Neural progenitor cell (in vitro differentiated cells): ENCODE data around the gene VPS4B. TPM values are rescaled to one million over a fixed set of nuclear protein-coding genes. Genes with fewer than 3 reads are reported as not detected.
A peak's percentile ranks its signal among the peaks of the same experiment; 100 is the strongest.

ENCODE experiments used
- DNase-seq: peaks from one replicate; pipeline ENCODE4 v3.0.0-alpha.2; 2016; ENCODE audit warnings: low spot score
- H2AFZ ChIP-seq: fragments of 200-600 bp; sonication (generic); replicated peaks from 2 replicates; pipeline ENCODE4 v1.6.1; 2016; ENCODE audit warnings: antibody characterized with exemption
- H3F3A ChIP-seq: fragments of 200-600 bp; sonication (generic); 2 replicates; pipeline ENCODE4 v1.6.1; 2016; ENCODE audit warnings: antibody characterized with exemption, low read depth
- H3K27ac ChIP-seq: fragments of 200-600 bp; sonication (generic); 2 replicates; pipeline ENCODE4 v1.5.1; 2016; ENCODE audit warnings: mild to moderate bottlenecking
- H3K27me3 ChIP-seq: fragments of 200-600 bp; sonication (generic); 2 replicates; pipeline ENCODE4 v1.6.1; 2016; ENCODE audit warnings: mild to moderate bottlenecking, moderate library complexity
- H3K36me3 ChIP-seq: fragments of 200-600 bp; sonication (generic); 2 replicates; pipeline ENCODE4 v1.5.1; 2016
- H3K4me1 ChIP-seq: fragments of 200-600 bp; sonication (generic); 2 replicates; pipeline ENCODE4 v1.6.1; 2016; ENCODE audit warnings: mixed run types
- H3K4me2 ChIP-seq: fragments of 200-600 bp; sonication (generic); 2 replicates; pipeline ENCODE4 v1.6.1; 2016
- H3K4me3 ChIP-seq: fragments of 200-600 bp; sonication (generic); 2 replicates; pipeline ENCODE4 v1.5.1; 2016
- H3K79me2 ChIP-seq: fragments of 200-600 bp; sonication (generic); 2 replicates; pipeline ENCODE4 v1.6.1; 2016; ENCODE audit warnings: low read depth
- H3K9ac ChIP-seq: fragments of 200-600 bp; sonication (generic); 2 replicates; pipeline ENCODE4 v1.6.1; 2016
- H3K9me3 ChIP-seq: fragments of 200-600 bp; sonication (generic); 2 replicates; pipeline ENCODE4 v1.5.1; 2016; ENCODE audit warnings: low read depth
- H4K20me1 ChIP-seq: fragments of 200-600 bp; sonication (generic); 2 replicates; pipeline ENCODE4 v1.6.1; 2016; ENCODE audit warnings: low read depth
- H3K27ac Mint-ChIP-seq: 3 replicates; pipeline ENCODE4 v1.8.0; 2021; ENCODE audit warnings: mixed read lengths
- H3K27me3 Mint-ChIP-seq: 2 replicates; pipeline ENCODE4 v1.8.0; 2022; ENCODE audit warnings: low read depth, mild to moderate bottlenecking, inconsistent platforms, moderate library complexity, mixed read lengths; ENCODE audit not compliant: insufficient read depth
- H3K36me3 Mint-ChIP-seq: 3 replicates; pipeline ENCODE4 v1.8.0; 2021; ENCODE audit warnings: mixed read lengths
- H3K4me1 Mint-ChIP-seq: 3 replicates; pipeline ENCODE4 v1.8.0; 2021; ENCODE audit warnings: mixed read lengths
- H3K4me3 Mint-ChIP-seq: 3 replicates; pipeline ENCODE4 v1.8.0; 2021; ENCODE audit warnings: mild to moderate bottlenecking, moderate library complexity, mixed read lengths
- H3K9me3 Mint-ChIP-seq: 3 replicates; pipeline ENCODE4 v1.8.0; 2020; ENCODE audit warnings: mixed read lengths
- EZH2 ChIP-seq: fragments of 200-600 bp; sonication (generic); IDR thresholded peaks from 2 replicates; pipeline ENCODE4 v1.6.1; 2017; ENCODE audit warnings: antibody characterized with exemption, mild to moderate bottlenecking, moderate library complexity
- EZH2phosphoT487 ChIP-seq: fragments of 200-600 bp; sonication (generic); IDR thresholded peaks from 2 replicates; pipeline ENCODE4 v1.6.1; 2017; ENCODE audit warnings: antibody characterized with exemption
- total RNA-seq: library from RNA; depleted of rRNA; stranded (reverse); fragments of >200 nt; gene quantifications from 2 replicates; pipeline ENCODE4 v1.2.3, GENCODE V29; 2015; ENCODE audit warnings: low replicate concordance
- TF ChIP-seq, protein P1 (sequence below): fragments of 200-600 bp; sonication (generic); IDR thresholded peaks from 2 replicates; pipeline ENCODE4 v1.5.1; 2017; ENCODE audit warnings: antibody characterized with exemption, mild to moderate bottlenecking

The VPS4B gene
- total RNA-seq, 1 donor from 2014 or later: 42.2 TPM

DNA sequence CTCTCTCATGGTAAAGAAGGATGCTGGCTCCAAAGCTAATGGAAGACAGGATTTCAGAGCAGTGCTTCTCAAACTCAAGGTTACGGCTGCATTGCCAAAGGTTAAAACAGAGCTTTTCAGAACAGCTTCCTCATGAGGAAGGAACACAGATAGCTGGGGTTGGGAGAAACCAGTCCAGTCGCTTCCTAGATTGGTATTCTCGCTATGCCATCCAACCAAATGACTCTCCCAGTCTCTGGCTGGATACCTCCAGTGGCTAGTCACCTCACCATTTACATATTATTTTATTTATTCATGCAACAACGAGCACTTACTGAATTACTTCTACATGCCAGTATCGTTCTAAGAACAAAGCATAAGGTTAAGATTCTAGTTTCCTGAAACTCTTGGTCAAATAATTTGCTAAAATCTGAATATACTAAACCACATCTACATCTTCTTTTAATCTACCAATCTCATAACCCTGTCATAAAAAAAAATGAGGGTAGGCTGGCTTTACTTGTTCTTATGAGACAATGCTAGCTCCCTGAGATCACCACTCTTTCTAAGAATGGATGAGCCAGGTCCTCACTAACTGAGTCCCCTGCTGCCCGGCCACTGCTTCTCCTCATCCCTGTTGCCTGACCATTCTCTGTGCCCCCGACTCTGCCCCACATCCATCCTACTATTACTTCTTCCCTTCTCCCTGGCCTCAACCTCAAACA, 75.6 kb downstream of the VPS4B start:
- no peak overlapping the region for H3K27ac ChIP-seq
- H3K79me2 ChIP-seq: no peaks in the 10 kb centered on the region
- no peaks in the 10 kb centered on the region for H3F3A ChIP-seq
- no peak overlapping the region for H2AFZ ChIP-seq
- no peaks in the 10 kb centered on the region for H3K4me1 ChIP-seq
- no peak for DNase-seq
- Mint-ChIP-seq H3K27ac (no peak overlapping the region), H3K9me3 (no peaks in the 10 kb centered on the region), H3K4me3 (no peak overlapping the region), H3K27me3 (peaks cover 2% of the 10 kb centered on the region), H3K36me3 (peaks cover 17% of the 10 kb centered on the region), H3K4me1 (no peaks in the 10 kb centered on the region)
- TF ChIP-seq EZH2 (no peak), EZH2phosphoT487 (no peak)
- TF ChIP-seq, protein P1, sequence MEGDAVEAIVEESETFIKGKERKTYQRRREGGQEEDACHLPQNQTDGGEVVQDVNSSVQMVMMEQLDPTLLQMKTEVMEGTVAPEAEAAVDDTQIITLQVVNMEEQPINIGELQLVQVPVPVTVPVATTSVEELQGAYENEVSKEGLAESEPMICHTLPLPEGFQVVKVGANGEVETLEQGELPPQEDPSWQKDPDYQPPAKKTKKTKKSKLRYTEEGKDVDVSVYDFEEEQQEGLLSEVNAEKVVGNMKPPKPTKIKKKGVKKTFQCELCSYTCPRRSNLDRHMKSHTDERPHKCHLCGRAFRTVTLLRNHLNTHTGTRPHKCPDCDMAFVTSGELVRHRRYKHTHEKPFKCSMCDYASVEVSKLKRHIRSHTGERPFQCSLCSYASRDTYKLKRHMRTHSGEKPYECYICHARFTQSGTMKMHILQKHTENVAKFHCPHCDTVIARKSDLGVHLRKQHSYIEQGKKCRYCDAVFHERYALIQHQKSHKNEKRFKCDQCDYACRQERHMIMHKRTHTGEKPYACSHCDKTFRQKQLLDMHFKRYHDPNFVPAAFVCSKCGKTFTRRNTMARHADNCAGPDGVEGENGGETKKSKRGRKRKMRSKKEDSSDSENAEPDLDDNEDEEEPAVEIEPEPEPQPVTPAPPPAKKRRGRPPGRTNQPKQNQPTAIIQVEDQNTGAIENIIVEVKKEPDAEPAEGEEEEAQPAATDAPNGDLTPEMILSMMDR: no peak
- H4K20me1 ChIP-seq: peaks cover 3% of the 10 kb centered on the region
- H3K36me3 ChIP-seq: no peaks in the 10 kb centered on the region
- no peak overlapping the region for H3K9ac ChIP-seq
- no peak overlapping the region for H3K4me2 ChIP-seq
- no peaks in the 10 kb centered on the region for H3K9me3 ChIP-seq
- no peak overlapping the region for H3K4me3 ChIP-seq
- H3K27me3 ChIP-seq: no peaks in the 10 kb centered on the region

GRCh38 chr18:63346031-63346430, 76.2 kb downstream of the VPS4B start:
- Histone ChIP-seq H3K27ac (no peak overlapping the region), H3K27me3 (no peaks in the 10 kb centered on the region), H3F3A (no peaks in the 10 kb centered on the region), H3K79me2 (no peaks in the 10 kb centered on the region), H3K36me3 (no peaks in the 10 kb centered on the region), H2AFZ (no peak overlapping the region), H3K9ac (no peak overlapping the region), H3K4me2 (no peak overlapping the region), H3K9me3 (no peaks in the 10 kb centered on the region), H4K20me1 (peaks cover 3% of the 10 kb centered on the region), H3K4me3 (no peak overlapping the region), H3K4me1 (no peaks in the 10 kb centered on the region)
- TF ChIP-seq EZH2phosphoT487 (no peak), EZH2 (no peak)
- TF ChIP-seq, protein P1: no peak
- H3K36me3 Mint-ChIP-seq: peaks cover 17% of the 10 kb centered on the region
- H3K27me3 Mint-ChIP-seq: peaks cover 2% of the 10 kb centered on the region
- H3K27ac Mint-ChIP-seq: no peak overlapping the region
- no peak overlapping the region for H3K4me3 Mint-ChIP-seq
- no peaks in the 10 kb centered on the region for H3K9me3 Mint-ChIP-seq
- DNase-seq: no peak
- H3K4me1 Mint-ChIP-seq: no peaks in the 10 kb centered on the region

DNA sequence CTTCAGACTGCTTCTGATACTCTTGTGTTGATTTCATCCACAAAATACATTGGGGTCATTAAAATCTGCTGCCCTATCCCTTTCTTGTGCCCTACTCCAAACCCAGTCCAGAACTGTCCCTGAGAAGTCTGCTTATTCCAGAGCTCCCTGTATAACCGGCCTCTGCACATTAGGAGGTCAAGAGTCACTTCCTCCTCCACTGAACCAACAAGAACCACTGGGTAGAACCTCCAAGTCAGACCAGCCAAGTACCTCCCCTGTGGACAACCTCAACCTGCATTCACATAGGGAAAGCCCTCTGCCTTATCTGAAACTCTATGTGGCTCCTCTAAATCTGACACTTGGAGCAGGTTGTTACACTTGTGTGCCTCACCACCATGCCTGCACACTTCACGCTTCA, 77.4 kb downstream of the VPS4B start:
- H3K9me3 Mint-ChIP-seq: no peaks in the 10 kb centered on the region
- H3K27ac Mint-ChIP-seq: peak overlapping the region; percentile 58
- H3K27me3 Mint-ChIP-seq: peaks cover 2% of the 10 kb centered on the region
- TF ChIP-seq EZH2 (no peak), EZH2phosphoT487 (no peak)
- TF ChIP-seq, protein P1: no peak
- peaks cover 15% of the 10 kb centered on the region for H3K36me3 Mint-ChIP-seq
- Histone ChIP-seq H3K9me3 (no peaks in the 10 kb centered on the region), H4K20me1 (peaks cover 3% of the 10 kb centered on the region), H3K79me2 (no peaks in the 10 kb centered on the region), H3K9ac (no peak overlapping the region), H3K4me2 (no peak overlapping the region), H3K27ac (no peak overlapping the region), H2AFZ (no peak overlapping the region), H3K36me3 (no peaks in the 10 kb centered on the region), H3K27me3 (no peaks in the 10 kb centered on the region), H3K4me3 (no peak overlapping the region), H3K4me1 (no peaks in the 10 kb centered on the region), H3F3A (no peaks in the 10 kb centered on the region)
- H3K4me1 Mint-ChIP-seq: no peaks in the 10 kb centered on the region
- H3K4me3 Mint-ChIP-seq: no peak overlapping the region
- no peak for DNase-seq
